Stimulated activated memory B cell treated with anti-CD40 and anti-IgM and Interleukin-4, amounts not matched to agents 10 μg/mL and 1 μg/mL and 100 μg/mL, for 72 hours (primary cell): ENCODE measurements around the gene TMEM196.

Experiments
- ATAC-seq: fragments of 150-1000 bp; cut with Tn5 transposase; 2 replicates; pipeline ENCODE4 v1.10.0; 2021
- H3K27ac Mint-ChIP-seq: one replicate; pipeline ENCODE4 v1.8.0; 2022; ENCODE audit warnings: mild to moderate bottlenecking, mixed read lengths
- H3K27me3 Mint-ChIP-seq: one replicate; pipeline ENCODE4 v1.8.0; 2022; ENCODE audit warnings: mixed read lengths
- H3K36me3 Mint-ChIP-seq: one replicate; pipeline ENCODE4 v1.8.0; 2022; ENCODE audit warnings: mixed read lengths
- H3K4me1 Mint-ChIP-seq: one replicate; pipeline ENCODE4 v1.8.0; 2022; ENCODE audit warnings: mixed read lengths
- H3K4me3 Mint-ChIP-seq: one replicate; pipeline ENCODE4 v1.8.0; 2022; ENCODE audit warnings: mild to moderate bottlenecking, moderate library complexity, mixed read lengths
- H3K9me3 Mint-ChIP-seq: one replicate; pipeline ENCODE4 v1.8.0; 2022; ENCODE audit warnings: mixed read lengths

The TMEM196 gene

DNA sequence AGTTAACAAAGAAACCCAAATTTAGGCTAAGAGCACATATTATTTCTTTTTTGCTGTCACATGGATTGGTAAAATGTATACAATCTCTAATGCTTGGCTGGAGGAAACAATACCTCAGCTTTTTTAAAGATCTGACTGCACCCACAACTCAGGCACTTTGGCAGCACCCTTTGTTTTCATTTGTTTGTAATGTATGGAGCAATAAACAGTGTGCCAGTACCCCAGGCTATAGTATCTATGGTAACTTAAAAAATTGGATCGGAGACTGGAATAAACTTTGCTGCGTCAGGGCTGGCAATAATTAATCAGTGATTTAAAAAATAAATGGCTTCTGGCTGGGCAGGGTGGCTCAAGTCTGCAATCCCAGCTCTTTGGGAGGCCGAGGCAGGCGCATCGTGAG lies 91.8 kb downstream of the TMEM196 start:
- no peak for ATAC-seq

DNA sequence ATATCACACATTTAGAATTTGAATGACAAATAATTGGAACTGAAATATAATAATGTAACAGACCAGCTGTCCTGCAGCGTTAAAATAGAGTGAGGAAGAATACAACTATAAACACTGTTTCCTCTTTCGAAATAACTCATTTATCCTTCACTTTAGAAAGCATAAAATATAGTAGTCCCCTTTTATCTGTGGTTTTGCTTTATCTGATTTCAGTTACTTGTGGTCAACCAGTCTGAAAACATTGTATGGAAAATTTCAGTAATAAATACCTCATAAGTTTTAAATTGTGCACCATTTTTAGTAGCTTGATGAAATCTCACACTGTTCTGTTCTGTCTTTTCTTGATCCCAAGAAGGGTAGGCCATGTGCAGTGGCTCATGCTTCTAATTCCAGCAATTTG lies 96.2 kb downstream of the TMEM196 start:
- H3K27me3 Mint-ChIP-seq, result no peaks in the 10 kb centered on the region
- H3K4me1 Mint-ChIP-seq, result peaks cover 15% of the 10 kb centered on the region
- H3K4me3 Mint-ChIP-seq, result no peak overlapping the region
- peak overlapping the region; percentile 4 for H3K27ac Mint-ChIP-seq
- H3K9me3 Mint-ChIP-seq, result no peaks in the 10 kb centered on the region
- H3K36me3 Mint-ChIP-seq, result no peaks in the 10 kb centered on the region
- peak; percentile 68 for ATAC-seq

More for the DNA sequence above, 91.8 kb downstream of the TMEM196 start:
- Mint-ChIP-seq H3K4me1 (peaks cover 8% of the 10 kb centered on the region), H3K4me3 (no peak overlapping the region), H3K27me3 (no peaks in the 10 kb centered on the region), H3K9me3 (peaks cover 2% of the 10 kb centered on the region), H3K27ac (no peak overlapping the region), H3K36me3 (no peaks in the 10 kb centered on the region)

DNA sequence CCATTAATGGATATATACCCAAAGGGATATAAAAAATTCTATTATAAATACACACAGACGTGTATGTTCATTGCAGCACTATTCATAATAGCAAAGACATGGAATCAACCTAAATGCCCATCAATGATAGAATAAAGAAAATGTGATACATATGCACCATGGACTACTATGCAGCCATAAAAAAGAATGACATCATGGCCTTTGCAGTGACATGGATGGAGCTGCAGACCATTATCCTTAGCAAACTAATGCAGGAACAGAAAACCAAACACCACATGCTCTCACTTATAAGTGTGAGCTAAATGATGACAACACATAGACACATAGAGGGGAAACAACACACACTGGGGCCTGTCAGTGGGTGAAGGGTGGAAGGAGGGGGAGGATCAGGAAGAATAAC lies 97.6 kb downstream of the TMEM196 start:
- Mint-ChIP-seq H3K27ac (no peak overlapping the region), H3K9me3 (no peaks in the 10 kb centered on the region), H3K27me3 (no peaks in the 10 kb centered on the region), H3K36me3 (no peaks in the 10 kb centered on the region), H3K4me3 (no peak overlapping the region), H3K4me1 (peaks cover 15% of the 10 kb centered on the region)
- ATAC-seq, result no peak

DNA sequence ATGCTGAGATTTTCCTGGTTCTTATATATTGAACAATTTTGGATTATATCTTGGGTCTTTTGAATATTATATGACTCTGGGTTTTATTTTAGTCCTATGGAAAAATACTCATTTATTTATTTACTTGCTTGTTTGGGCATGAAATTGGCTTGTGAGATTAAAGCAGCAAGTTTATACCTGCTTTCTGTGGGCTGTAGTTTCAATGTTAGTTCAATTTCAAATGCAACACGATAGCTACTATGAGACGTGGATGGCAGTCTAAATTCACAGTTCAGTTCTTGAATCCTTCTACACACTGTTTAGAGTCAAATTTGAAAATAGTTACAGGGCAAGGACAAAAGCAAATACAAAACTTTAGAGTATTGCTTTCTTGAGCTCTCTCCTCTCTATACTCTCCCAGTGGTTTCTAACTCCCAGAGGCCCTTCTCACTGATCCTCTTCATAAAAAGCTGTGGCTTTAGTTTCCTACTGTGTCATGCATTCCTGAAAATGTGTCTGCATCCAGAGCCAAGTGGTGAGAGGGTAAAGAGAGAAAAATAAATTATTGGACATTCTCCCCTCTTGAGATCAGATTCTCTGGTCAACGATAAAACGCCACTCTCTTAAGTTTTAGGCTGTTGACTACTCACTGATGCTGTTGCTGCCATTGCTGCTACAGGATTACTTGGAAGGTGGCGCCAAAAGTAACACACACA lies 99.0 kb downstream of the TMEM196 start:
- no peak overlapping the region for H3K4me3 Mint-ChIP-seq
- no peak for ATAC-seq
- peaks cover 15% of the 10 kb centered on the region for H3K4me1 Mint-ChIP-seq
- H3K27ac Mint-ChIP-seq, result no peak overlapping the region
- no peaks in the 10 kb centered on the region for H3K36me3 Mint-ChIP-seq
- no peaks in the 10 kb centered on the region for H3K9me3 Mint-ChIP-seq
- H3K27me3 Mint-ChIP-seq, result no peaks in the 10 kb centered on the region

DNA sequence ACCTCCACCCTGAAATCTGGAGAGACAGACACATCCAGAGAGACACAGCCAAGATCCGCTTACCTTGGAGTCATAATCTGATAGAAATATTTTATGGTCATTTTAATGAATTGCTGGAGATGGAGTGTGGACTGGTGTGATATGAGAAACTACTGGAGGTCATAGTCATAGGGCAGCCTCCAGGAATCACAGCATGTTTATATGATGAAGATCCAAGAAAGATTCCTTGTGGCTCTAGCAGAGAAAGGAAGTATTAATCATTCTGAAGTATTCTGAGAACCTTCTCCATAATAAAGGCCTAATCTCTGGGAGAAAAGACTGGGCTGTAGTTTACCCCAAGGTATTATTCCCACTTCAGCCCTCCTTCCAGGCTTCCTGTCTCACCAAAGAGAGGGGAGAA lies 102.6 kb downstream of the TMEM196 start:
- Mint-ChIP-seq H3K27ac (no peak overlapping the region), H3K4me1 (peaks cover 2% of the 10 kb centered on the region), H3K9me3 (no peaks in the 10 kb centered on the region), H3K36me3 (no peaks in the 10 kb centered on the region), H3K4me3 (no peak overlapping the region), H3K27me3 (no peaks in the 10 kb centered on the region)
- no peak for ATAC-seq
